Activated CD4-positive, alpha-beta T cell treated with anti-CD3 and anti-CD28 coated beads, Interleukin-2, amount 50 U/mL, for 1 hour (primary cell): ENCODE data around the gene ENHO.

Experiments
- DNase-seq: peaks from one replicate; pipeline ENCODE4 v3.0.0-alpha.2; 2020

Gene ENHO

DNA sequence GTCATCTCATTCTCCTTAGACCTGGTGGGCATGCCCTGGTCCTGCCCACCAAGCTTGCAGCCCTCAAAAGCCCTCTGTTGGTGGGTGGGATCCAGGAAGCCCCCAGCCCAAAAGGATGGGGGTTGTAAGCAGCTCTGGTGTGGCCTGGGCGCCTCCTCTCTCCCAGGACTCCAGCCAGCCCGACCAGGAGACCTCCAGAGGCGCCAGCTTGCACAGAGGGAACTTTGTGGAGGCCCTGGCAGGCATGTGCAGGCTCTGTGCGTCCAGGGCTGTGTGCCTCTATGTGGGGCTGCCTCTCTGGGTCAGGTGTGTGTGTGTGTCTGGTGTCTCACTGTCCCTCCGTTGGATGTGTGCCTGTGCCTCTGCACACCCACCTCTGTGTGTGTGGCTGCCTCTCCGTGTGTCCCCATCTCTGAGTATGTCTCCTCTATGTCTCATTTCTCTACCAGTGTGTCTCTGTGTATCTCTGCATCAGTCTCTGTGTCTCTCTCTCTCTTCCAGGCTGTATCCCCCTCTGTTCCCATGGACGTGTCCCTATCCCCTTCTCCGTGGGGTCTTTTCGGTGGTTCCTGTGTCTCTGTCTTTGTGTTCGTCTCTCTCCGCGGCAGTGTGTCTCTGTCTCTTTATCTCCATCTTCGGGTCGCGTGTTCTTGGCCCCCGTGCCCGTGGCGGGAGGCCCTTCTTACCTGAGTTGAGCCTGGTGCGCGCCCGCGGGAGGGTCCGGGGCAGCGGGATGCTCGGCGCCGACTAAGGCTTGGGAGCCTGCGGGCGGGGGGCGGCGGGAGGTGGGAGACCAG, 501 bp downstream of the ENHO start:
- DNase-seq: no peak

DNA sequence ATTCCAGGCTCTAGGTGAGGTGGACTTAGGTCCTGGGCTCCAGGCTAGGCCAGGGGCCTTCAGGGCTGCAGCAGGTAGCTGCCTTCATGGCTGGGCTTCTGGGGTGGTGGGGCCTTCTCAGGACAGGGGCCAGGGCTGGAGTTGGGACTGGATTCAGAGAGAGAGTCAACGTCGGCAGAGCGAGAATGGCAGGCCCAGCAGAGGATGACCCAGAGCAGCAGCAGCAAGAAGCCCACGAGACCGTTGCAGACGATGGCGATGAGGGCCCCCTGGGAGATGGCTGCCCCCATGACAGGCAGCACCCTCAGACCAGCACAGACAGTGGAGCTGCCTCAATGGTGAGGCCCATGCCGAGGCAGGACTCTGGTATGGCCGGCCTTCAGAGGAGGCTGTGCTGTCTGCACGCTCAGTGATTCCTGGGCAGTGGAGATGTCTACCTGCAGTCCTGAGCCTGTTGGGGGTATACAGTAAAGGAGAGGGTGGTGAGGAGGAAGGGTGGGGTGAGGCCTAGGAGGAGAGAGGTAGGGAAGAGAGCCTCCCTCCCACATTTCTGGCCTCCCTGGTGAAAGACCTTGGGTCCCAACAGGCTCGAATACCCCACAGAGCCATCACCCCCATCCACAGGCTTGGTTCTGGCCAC, 1.3 kb downstream of the ENHO start:
- DNase-seq: no peak

DNA sequence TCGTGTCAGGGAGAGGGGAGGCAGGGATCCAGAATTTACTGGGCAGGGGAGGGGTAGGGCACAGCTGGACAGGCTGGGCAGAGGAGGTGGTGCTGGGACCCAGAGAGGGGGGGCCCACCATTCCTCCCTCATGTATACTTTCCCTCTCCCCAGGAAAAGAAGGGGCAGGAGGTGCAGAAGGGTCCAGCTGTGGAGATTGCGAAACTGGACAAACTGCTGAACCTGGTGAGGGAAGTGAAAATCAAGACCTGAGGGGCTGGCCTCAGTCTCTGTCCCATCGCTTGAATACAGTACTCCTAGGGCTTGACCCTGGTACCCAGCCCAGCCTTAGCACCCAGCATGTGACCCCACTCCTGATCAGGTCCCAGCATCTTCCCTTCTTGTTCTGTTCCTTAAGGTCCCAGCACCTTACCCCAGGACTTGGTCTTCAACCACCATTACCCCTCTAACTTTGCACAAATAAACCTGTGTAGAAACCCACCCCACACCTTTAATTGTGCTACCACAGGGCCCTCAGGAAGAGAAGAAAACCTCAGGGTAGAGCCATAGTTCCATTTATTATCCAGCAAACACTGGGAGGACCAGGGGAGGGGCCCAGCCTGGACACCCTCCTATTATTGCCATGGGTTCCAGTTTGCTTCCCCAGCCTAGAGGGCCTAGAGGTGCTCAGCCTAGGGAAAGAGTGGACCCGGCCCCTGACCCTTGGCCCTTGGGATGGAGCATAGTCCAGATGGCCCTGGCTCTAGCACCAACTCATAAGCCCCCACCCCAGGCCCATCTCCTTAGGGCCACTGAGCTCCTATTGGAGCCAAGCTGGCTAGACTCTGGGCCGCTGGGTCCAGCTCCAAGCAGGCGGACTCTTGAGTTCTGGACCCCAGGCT, 2.0 kb downstream of the ENHO start:
- no peak for DNase-seq

DNA sequence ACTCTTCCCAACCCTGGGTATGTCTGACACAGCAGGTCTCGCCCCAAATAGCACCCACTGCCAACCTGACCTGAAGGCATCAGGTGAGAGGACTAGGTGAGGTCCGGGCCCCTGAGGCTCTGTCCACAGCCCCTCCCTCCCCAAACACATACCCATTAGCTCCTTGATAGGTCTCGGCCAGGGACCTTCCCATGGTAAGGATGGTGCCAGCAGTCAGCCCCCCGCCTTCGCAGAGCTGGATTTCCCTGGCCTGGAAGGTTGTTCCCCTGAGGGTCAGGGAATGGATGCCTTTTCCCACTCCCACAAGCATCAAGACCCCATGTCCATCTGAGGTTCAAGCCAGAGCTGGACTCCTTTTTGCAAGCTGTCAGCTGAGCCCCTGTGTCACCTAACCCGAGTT, 2.7 kb downstream of the ENHO start:
- no peak for DNase-seq

DNA sequence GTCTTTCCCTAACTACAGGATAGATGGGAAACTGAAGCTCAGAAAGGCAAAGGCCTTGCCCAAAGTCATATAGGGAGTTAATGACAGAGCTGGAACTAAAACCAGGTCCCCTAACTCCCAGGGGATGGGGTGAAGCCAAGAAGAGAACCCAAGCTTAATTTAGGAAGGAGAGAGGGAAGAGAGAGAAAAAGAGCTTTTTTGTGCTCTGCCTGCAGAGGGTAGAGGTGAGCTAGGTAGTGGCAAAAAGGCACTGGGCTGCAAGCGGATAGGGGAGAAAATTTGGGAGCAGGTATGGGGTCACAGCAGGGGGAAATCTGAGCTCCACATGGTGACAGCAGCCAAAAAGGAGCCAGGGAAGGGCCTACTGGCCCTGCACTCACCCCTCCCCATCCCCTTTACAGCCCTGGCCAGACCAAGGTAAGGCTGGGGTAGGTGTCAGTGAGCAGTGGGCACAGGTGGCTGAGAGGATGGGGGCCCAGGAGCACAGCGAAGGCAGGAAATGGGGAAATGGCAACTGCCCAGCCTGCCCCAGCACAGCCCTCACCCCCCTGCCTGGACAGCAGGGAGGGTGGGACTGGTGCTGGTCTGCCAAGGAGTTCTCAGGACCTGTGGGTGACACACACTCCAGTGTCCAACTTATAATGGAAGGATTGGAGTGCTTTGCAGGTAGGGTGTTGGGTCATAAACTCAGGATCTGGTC, 3.3 kb downstream of the ENHO start:
- DNase-seq: no peak

DNA sequence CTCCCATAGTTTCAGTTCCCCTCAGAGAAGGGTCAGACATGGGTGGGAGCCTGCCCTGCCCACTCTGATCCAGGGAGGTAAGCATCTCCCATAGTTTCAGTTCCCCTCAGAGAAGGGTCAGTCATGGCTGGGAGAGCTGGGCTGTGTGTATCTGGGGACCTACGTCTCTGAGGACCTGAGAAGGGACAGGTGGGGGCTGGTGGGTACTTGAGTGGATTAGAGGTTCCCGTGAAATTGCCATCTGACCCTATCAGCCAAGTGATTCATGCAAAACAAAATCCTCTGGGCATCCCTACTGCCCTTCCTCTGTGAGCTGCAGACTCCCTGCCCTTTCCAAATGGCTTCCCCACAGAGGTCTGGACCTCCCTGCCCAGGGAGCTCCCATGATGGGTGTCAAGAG, 3.9 kb downstream of the ENHO start:
- DNase-seq: no peak

DNA sequence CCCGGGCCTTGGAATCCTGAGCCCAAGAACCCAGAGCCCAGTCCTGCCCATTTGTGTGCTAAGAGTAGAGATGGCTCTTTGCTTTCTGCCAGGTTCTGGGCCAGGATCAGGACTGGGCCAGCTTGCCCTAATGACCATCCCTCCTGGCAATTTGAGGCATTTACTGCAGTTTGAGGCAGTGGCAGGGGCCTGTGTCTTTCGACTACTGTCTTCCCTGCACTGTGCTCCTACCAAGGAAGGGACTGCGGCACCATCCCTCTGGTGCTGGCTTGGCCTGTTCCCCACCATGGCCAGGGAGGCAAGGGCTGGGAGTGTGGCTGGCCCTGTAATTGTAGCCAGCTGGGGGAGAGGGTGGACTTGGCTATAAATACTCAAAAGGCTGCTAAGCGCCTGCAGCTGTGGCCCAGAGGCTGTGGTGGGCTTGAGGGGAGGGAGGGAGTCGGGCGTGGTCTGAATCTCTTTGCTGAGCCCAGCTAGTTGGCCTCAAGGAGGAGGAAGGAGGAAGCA, 4.6 kb downstream of the ENHO start:
- DNase-seq: no peak

DNA sequence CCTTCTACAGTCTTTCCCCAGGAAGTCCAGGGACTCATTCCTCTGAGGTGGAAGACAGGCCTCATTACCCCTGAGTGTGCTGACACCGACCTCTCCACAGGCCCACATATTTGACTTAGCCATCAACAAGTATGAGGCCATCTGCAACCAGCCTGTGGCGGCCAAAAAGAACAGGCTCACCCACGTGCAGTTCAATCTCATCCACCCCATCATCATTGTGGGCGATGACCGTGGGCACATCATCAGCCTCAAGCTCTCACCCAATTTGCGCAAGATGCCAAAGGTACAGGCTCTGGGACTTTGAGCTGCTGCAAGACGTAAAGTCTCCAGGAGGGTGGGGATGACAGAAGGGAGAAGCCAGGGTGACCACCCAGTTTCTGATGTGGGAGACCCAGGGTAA, 5.6 kb downstream of the ENHO start:
- DNase-seq: no peak

DNA sequence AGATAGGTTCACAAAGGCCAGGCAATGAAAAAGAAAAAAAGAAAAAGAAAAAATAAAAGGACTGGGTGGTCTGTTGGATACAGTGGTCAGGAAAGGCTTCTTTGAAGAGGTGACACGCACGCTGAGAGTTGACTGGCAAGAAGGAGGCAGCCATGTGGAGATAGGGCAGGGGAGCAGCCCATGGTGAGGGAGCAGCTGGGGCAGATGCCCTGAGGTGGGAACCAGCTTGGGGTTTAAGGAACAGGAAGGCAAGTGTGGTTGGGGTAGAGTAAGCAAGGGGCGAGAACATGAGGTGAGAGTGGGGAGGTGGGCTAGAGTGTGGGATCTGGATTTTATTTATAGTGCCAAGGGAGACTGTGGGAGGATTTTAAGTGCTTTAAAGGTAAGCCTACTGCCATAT, 6.8 kb downstream of the ENHO start:
- DNase-seq: no peak

DNA sequence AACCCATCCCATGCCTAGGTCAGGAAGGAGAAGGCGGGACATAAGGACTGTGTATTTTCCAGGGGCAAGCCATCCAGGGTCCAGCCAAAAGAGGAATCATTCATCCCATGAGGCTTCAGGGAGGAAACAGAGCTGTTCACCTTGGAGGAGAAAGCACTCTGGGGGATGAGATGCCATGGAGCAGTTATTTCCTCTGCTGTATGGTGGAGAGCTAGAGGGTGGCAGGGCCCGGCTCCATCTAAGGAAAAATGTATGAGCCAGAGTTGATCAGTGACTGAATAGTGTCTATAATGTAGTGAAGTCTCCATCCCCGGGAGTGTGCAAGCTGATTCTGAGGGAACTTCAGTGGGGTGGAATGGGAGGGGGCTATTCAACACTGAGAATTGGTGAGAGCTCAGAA, 8.0 kb downstream of the ENHO start:
- DNase-seq: no peak

DNA sequence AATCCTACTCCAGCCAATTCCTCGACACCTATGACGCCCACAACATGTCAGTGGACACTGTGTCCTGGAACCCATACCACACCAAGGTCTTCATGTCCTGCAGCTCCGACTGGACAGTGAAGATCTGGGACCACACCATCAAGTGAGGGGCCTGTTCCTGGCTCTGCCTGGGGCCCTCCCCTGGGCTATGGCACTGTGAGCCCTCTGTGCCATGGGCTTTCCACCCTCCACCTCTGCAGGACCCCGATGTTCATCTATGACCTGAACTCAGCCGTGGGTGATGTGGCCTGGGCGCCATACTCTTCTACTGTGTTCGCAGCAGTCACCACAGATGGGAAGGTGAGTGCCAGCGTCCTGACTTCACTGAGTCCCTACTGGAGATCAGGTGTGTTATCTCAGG, 8.4 kb downstream of the ENHO start:
- no peak for DNase-seq

DNA sequence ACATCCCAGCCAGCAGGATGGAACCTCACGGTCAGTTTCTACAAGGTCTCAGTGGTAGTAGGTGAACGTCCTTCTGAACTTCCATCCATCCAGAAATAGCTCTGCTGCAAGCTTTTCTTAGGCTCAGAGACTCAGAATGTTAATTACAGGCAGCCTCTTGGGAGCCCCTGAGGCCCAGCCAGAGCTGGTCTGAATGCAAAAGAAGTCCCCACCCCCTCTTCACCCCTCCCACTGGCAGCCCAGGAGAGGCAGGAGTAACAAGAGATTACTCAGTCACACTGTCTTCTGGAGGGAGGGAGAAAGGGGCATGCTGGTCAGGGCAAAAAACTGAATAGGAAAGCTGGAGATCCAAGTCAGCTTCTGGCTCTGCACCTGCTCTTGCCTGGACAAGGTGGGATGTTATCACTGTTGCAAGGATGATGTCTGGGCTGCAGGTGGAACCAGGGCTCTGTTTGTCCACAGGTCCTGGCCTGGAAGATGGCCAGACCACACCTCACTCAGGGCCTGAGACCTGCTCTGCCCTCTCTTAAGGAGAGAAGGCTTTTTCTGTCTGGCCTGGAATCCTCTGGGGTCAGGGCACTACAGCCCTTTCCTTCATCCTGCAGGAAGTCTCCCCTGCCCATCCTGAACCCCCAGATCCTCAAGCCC, 9.1 kb downstream of the ENHO start:
- no peak for DNase-seq

DNA sequence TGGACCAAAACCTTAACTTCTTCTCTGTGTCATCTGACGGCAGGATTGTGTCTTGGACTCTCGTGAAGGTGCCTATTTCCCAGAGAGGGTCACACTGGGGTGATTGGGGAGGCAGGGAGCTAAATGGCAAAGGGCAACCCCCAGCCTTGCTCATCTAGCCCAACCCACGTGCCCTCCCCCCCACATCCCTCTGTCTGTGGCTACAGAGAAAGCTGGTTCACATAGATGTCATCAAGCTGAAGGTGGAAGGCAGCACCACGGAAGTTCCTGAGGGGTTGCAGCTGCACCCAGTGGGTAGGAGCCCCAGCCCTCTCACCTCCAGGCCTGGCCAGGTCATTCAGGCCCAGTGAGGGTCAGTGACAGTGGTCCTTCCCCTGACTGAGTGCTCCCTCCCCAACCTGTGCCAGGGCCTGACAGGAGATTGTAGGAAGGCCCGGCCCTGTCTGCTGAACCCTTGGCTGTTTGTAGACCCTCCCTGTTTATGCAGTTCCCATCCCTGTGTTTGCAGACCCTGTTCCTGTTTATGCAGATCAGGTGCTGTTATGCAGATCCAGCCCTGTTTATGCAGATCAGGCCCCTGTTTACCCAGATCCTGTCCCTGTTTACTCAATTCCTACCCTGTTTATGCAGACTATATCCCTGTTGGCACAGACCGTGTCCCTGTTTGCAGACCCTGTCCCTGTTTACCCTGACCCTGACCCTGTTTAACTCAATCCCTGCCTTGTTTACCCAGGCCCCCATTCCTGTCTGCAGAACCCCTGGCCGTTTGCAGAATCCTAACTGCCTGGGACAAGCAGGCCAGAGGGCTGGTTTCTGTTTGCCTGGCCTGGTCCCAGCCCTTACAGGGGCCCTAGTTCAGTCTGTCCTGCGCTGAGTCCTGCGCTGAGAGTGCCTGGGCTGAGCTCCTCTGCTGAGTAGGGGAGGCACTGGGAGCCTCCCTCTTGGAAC, 10.4 kb downstream of the ENHO start:
- no peak for DNase-seq

DNA sequence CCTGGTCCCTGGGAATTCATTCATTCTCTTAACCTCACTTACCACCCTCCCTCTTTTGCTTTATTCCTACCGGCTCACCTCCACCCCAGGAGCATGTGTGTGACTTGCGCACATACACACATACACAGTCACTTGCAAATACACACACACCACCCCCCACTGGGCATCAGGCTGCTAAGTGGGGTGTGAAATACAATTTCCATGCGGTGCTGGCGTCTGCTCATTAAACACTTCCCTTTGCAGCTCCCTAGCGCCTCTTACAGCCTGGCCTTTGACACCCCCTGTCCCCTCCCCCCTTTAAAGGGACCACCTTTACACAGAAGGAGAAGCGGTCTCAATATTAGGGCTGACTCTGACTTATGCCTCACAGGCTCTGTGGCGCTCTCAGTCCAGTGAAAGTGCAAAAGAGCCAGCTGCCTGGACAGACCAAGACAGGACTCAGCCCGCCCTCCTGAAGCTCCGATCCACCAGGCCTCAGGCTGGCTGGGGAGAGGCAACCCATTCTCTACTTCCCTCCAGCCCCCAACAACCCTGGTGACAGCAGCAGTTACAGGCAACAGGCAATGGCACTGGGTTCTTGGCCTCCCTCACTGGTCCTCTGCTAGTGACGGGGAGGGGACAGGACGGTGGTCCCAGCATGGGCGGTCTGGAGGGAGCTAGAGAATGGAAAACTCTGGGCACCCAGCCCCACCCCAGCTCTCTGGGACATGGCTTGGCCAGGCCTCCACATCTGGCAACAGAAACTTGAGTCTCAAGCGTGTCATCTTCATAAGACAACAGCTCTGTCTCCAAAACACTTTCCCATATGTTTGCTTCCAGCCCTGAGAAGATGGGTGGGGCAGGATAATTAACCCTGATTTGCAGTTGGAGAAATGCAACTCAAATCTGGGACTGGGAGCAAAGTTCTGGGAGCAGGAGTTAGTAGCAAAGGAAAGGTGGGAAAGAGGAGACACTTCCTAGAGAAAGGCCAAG, 12.0 kb downstream of the ENHO start:
- no peak for DNase-seq

DNA sequence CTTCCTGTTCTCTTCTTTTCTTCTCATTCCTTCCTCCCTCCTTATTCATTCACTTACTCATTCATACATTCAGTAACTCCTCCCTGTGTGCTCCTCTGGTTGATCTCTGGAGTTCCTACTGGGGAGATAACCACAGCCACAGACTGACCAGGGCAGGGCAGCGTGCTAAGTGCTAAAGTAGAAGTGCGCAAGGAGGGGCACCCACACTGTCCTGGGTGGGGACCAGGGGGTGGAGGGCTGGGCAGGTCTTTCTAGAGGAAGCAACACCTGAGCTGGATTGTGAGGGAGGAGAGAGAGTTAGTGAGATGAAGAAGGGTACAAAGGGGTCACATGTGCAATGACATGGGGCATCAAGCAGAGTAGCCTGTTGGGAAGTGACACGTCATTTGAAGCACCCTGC, 13.8 kb downstream of the ENHO start:
- no peak for DNase-seq

DNA sequence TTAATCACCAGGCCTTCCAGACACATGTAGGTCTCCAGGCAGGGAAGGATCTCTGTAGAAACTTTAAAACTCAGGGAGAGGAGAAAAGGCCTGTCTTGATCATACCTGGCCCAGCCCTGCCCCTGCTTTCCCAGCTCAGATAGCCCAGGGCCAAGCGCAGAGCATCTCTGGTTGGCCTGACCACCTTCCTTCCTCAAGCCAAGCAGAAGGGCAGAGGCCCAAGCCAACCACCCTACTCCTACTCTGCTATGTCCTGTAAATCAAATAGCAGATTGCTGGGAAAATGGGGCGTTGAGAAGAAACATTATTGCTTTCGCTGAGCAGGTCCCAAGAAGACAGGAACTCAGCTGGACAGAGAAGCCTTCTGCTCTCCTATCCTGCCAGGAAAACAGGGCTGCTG, 14.3 kb downstream of the ENHO start:
- no peak for DNase-seq

DNA sequence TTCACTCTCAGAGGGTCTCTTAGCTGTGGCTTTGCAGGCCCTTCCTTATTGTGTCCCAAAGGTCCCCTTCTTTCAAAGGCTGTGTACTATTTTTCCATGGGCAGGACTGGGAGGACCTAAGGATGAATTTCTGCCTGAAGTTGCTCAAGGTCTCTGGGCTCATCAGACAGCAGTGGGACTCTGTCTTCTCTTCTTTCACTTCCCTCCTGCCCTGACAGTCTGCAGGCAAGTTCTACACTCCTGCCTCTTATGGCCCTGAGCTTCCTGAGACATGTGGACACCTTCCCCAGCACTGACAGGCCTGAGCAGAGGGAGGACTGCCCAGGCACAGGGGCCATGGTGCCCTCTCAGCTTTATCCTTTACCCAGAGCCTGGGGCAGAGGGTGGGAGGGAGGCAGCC, 14.8 kb downstream of the ENHO start:
- DNase-seq: no peak

DNA sequence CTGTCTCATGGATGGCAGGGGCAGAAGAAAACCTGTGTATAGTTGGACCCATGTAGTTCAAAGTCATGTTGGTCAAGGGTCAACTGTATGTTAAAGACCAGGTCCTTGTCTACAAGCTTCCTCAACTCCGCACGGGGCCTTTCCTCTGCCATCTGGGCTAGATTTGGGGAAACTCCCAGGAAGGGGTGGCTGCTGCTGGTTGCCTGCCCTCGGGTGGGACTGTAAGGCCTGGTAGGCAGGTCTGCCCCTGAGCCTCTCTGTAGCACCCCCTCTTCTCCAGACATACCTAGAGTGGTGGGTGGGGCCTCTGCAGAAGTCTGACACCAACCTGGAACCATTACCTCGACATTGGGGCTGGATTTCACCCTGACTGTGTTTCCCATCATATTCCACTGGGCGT, 15.2 kb downstream of the ENHO start:
- no peak for DNase-seq

DNA sequence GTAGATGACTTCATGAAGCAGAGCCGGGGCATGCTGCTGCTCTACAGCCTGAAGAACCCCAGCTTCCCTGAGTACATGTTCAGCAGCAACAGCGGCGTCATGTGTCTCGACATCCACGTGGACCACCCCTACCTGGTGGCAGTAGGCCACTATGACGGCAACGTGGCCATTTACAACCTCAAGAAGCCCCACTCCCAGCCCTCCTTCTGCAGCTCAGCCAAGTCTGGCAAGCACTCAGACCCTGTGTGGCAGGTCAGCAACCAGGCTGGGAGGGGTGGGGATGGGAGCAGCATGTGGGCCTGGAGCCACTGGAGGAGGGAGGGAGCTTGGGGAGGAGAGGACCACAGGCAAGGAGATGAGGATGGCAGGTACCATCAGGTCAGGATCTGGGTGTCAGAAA, 16.2 kb downstream of the ENHO start:
- no peak for DNase-seq
